RWPE1 (cell line): Measurements from ENCODE around the gene FRMD4B.
A peak's percentile ranks its signal among the peaks of the same experiment; 100 is the strongest.

Source experiments
- CTCF ChIA-PET: fragments of 350-600 bp; sonication (Branson Sonifier 250); formaldehyde crosslinking; extraction: SDS; loops from one replicate; lab custom pipeline; 2021; lab: Yijun Ruan, JAX
- POLR2A ChIA-PET: fragments of 400-600 bp; formaldehyde crosslinking; extraction: SDS; loops from one replicate; lab custom pipeline; 2020; ENCODE audit warnings: antibody characterized with exemption; ENCODE audit not compliant: low non-redundant PET; lab: Yijun Ruan, JAX
- DNase-seq: peaks from one replicate; pipeline ENCODE4 v3.0.0; 2012; ENCODE audit warnings: low spot score
- H3K27ac ChIP-seq: fragments of 450-650 bp; 2 replicates; pipeline ENCODE4 v1.5.1; 2017
- TF ChIP-seq, protein P1 (sequence below): fragments of 450-650 bp; conservative IDR thresholded peaks from 2 replicates; pipeline ENCODE4 v1.5.1; 2017; ENCODE audit warnings: low read depth, mild to moderate bottlenecking

FRMD4B gene

DNA sequence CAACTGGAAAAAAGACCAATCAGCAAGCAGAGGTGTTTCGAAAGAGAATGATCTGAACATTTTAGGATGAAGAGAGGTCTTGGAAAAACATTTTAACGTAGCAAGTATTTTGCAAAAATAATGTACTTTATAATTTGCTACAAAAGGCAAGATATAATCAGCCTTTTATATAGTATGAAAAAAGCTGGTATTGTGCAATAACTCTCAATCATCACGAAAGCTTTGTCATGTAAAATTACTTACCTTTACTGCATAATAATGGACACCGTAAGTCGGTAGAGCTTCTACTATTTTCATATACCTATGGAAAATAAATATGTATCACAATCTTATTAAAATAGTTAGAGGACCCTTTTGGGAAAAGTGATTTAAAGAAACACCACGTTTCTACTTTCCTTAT is 167.8 kb downstream of the FRMD4B start:
- no peak overlapping the region for H3K27ac ChIP-seq
- CTCF ChIA-PET, result no interaction called here
- TF ChIP-seq, protein P1, sequence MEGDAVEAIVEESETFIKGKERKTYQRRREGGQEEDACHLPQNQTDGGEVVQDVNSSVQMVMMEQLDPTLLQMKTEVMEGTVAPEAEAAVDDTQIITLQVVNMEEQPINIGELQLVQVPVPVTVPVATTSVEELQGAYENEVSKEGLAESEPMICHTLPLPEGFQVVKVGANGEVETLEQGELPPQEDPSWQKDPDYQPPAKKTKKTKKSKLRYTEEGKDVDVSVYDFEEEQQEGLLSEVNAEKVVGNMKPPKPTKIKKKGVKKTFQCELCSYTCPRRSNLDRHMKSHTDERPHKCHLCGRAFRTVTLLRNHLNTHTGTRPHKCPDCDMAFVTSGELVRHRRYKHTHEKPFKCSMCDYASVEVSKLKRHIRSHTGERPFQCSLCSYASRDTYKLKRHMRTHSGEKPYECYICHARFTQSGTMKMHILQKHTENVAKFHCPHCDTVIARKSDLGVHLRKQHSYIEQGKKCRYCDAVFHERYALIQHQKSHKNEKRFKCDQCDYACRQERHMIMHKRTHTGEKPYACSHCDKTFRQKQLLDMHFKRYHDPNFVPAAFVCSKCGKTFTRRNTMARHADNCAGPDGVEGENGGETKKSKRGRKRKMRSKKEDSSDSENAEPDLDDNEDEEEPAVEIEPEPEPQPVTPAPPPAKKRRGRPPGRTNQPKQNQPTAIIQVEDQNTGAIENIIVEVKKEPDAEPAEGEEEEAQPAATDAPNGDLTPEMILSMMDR, result no peak
- POLR2A ChIA-PET, result no interaction called here
- no peak for DNase-seq

DNA sequence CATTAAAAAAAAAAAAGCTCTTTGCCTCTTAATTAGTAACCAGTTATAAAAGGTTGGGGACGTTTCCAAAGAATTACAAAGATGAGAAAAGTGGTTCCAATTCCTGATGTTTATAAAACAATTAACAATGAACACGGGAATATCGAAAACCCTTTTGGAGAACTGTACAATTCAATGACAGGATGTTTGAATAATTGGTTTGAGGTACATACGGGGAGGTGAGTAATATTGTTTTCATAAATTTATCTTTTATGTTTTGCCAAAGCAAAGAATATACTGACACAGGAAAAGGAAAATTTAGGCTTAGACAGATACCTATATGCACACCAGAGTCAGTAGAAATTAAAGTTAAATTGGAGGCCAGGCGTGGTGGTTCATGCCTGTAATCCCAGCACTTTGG is 168.9 kb downstream of the FRMD4B start:
- TF ChIP-seq, protein P1, result no peak
- CTCF ChIA-PET, result no interaction called here
- POLR2A ChIA-PET, result interaction anchor here (0.5 kb wide), 1 partner anchor 86 kb away, joined by 6 read pairs; no protein-coding TSS in a partner anchor
- H3K27ac ChIP-seq, result no peak overlapping the region
- no peak for DNase-seq

DNA sequence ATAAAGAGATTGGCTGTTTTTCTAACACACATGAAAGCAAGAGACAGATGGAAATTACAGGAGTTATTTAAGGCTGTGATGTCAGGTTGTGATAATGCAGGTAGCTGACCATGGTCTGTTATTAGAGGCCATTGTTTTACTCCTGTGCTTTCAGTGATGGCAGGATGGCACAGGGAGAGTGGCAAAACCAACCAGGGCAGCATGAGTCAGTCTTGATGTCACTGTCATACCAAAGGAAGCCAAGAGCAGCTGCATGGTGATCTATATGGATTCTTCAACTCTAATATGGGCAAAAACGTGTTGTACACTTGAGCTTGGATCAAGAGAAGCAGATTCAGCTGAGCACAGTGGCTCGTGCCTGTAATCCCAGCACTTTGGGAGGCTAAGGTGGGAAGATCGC is 171.6 kb downstream of the FRMD4B start:
- ChIA-PET POLR2A (interaction anchor here (0.6 kb wide), 1 partner anchor 602 kb away, joined by 3 read pairs; no protein-coding TSS in a partner anchor), CTCF (no interaction called here)
- DNase-seq, result no peak
- H3K27ac ChIP-seq, result peak overlapping the region; percentile 32
- TF ChIP-seq, protein P1, result no peak

DNA sequence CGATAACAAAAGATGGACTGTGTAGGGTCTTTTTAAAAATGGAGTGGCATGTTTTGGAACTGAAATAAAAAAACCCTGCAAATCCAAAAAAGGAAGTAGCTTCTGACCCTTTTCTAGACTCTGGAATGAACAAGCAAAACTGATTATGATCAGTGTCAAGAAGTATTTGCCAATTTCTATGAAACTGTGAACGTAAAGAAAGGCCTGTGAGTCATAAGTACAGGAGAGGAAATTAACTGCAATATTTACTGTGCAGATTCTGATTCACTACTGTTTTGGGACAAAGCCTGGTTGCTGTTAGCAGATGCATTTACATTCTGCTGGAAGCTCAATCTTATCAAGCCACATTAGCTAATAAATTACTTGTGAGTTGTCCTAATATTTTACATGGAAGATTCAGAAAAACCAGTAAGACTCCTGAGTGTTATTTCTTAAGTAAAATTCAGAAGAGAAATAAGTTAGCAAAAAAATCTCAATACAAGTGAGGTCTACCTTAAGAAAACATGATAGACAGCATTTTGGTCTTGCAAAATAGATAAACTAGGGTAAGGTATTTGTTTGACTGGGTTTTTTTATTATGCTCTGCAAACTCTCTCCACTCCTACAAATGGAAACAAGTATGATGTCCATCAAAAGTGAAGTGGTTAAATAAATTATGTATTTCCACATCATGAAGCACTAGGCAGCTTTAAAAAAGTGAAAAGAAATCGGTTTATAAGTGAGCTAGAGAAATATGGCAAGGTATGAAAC is 173.3 kb downstream of the FRMD4B start:
- TF ChIP-seq, protein P1, result no peak
- peak overlapping the region; percentile 54 for H3K27ac ChIP-seq
- CTCF ChIA-PET, result interaction anchor here (0.7 kb wide), 1 partner anchor 94 kb away, joined by 4 read pairs; no protein-coding TSS in a partner anchor
- POLR2A ChIA-PET, result no interaction called here
- peak; percentile 51 for DNase-seq

DNA sequence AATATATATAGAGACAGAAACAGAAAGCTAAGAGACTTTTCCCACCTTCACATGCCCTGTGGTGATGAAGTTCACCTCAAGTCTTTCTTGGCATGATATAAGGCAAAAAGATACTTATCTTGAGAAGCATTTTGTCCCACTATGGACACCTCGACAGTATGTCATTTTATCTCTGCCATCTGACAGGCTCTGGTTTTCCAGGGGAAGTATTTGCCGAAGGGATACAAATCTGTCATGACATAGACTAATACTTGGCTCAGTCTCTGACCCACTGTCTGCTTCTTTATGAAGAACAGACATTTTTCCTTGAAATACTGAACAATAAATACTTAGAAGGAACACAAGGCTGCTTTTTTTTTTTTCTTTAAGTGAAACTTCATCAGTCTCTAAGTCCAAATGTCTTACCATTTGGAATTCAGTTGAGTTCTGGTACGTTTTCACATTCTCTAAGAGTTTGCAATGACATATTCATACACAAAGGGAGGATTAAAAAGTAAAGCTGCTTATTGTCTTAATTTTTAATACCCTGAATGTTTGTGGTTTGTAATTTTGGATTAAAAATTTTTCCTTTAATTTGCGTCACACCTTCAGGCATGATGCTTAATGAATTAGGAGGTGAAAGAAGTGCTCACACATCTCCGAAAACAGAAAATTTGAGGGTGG is 175.7 kb downstream of the FRMD4B start:
- TF ChIP-seq, protein P1, result no peak
- no peak for DNase-seq
- POLR2A ChIA-PET, result no interaction called here
- CTCF ChIA-PET, result no interaction called here
- no peak overlapping the region for H3K27ac ChIP-seq

DNA sequence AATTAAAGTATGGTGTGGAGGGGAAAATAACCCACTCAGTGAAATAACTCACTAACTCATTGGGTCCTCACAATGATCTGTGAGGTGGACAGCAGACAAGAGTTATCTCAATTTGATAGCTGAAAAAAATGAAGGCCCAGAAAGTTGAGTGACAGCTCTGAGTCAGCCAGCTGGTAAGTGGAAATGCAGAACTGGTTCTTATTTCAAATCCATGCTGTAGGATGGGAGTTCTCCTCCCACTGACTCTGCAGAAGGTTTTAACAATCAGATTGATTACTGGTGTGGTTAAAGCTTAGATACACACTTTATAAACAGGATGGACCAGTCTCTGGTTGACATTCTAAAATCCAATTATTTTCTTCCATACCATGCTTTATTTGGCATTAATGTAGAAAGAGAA is 176.5 kb downstream of the FRMD4B start:
- ChIA-PET POLR2A (no interaction called here), CTCF (no interaction called here)
- TF ChIP-seq, protein P1, result no peak
- no peak overlapping the region for H3K27ac ChIP-seq
- no peak for DNase-seq
